GM12878 (cell line): Measurements from ENCODE around the gene NEB. TPM values are rescaled to one million over a fixed set of nuclear protein-coding genes. Genes with fewer than 3 reads are reported as not detected.

Experiments
- BACH1 ChIP-seq: fragments of 450-650 bp; IDR thresholded peaks from 2 replicates; pipeline ENCODE4 v1.6.1; 2017; ENCODE audit warnings: mild to moderate bottlenecking, borderline replicate concordance
- GABPA ChIP-seq: IDR thresholded peaks from 2 replicates; pipeline ENCODE4 v1.6.1; 2014; ENCODE audit warnings: antibody characterized with exemption, low read depth, mild to moderate bottlenecking, inconsistent platforms
- IKZF2 ChIP-seq, 2 experiments: fragments of 450-650 bp; IDR thresholded peaks; 2 replicates each; pipeline ENCODE4 v1.6.1; 2017; ENCODE audit warnings: mild to moderate bottlenecking in 2 of 2, moderate library complexity in 2 of 2
- WRNIP1 ChIP-seq: IDR thresholded peaks from 2 replicates; pipeline ENCODE4 v1.6.1; 2011; ENCODE audit warnings: low read depth, low read length, improper control_type of control experiment, borderline replicate concordance
- ZZZ3 ChIP-seq: IDR thresholded peaks from 2 replicates; pipeline ENCODE4 v1.6.1; 2011; ENCODE audit warnings: low read depth; ENCODE audit not compliant: control insufficient read depth, insufficient read length
- polyA plus RNA-seq, 11 experiments: library from polyadenylated mRNA; depleted of rRNA in 4 of 11; unstranded in 6 of 11; stranded (reverse) in 5 of 11; fragments of >200 nt; fragmentation: Nextera tagmentation in 4 of 11; fragmentation: Illumina TruSeq in 1 of 11; extraction: Ambion mirVana in 4 of 11; extraction: Trizol in 1 of 11; gene quantifications; 1 replicate in 1 of 11; 2 replicates in 10 of 11; pipeline versions ENCODE4 v1.2.1 to v1.2.3, GENCODE V29; 2011 to 2016; ENCODE audit warnings: inconsistent platforms in 2 of 11, missing spikeins in 2 of 11, low read depth in 1 of 11
- total RNA-seq, 4 experiments: library from RNA; depleted of rRNA in 3 of 4; stranded (reverse); fragments of >200 nt in 3 of 4; fragmentation: Illumina TruSeq in 1 of 4; extraction: Trizol in 1 of 4; gene quantifications; 2 replicates each; pipeline versions ENCODE4 v1.2.1 to v1.2.3, GENCODE V29; 2013 to 2021
- TF ChIP-seq, protein P1 (sequence below): fragments of 450-650 bp; IDR thresholded peaks from 2 replicates; pipeline ENCODE4 v1.6.1; 2018; ENCODE audit warnings: mild to moderate bottlenecking, low read depth, moderate library complexity; ENCODE audit not compliant: partially characterized antibody
- TF ChIP-seq, protein P2 (sequence below): fragments of 450-650 bp; IDR thresholded peaks from 2 replicates; pipeline ENCODE4 v1.6.1; 2016; ENCODE audit warnings: mild to moderate bottlenecking

The NEB gene
- total and polyA plus RNA-seq, 10 of the 15 experiments (the other 5 are each of a cell fraction or from before 2014, with no cell fraction given): 0.04 to 0.77 (median 0.12) TPM

DNA sequence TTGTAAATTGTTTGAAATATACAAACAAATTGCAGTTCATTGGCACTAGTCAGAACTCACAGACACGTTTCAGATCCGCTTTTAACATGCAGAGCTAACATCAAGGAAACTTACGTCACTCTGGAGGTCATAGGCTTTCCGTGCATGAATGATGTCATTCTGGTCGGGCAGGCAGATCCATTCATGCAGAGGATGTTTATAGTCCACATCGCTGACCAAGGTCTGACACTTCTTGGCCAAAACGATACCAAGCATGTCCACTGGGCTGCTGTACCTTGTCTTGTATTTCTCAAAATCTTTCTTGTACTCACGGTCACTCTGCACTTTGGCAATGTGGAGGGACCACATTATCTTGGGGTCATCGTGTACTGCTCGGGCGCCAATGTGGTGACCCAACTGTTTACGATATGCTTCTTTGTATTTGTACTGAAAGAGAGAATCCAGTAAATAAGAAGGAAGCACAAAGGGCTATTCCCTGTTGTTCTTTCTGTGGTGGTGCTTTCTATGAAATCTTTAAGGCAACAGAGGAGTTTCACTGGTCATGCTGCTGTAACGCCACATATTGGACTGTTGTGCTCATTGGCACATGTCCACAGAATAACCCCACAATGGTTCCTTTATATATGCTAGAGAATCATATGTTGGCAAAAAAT is 114.8 kb downstream of the NEB start (continued):
- TF ChIP-seq BACH1: no peak
- TF ChIP-seq, protein P1, sequence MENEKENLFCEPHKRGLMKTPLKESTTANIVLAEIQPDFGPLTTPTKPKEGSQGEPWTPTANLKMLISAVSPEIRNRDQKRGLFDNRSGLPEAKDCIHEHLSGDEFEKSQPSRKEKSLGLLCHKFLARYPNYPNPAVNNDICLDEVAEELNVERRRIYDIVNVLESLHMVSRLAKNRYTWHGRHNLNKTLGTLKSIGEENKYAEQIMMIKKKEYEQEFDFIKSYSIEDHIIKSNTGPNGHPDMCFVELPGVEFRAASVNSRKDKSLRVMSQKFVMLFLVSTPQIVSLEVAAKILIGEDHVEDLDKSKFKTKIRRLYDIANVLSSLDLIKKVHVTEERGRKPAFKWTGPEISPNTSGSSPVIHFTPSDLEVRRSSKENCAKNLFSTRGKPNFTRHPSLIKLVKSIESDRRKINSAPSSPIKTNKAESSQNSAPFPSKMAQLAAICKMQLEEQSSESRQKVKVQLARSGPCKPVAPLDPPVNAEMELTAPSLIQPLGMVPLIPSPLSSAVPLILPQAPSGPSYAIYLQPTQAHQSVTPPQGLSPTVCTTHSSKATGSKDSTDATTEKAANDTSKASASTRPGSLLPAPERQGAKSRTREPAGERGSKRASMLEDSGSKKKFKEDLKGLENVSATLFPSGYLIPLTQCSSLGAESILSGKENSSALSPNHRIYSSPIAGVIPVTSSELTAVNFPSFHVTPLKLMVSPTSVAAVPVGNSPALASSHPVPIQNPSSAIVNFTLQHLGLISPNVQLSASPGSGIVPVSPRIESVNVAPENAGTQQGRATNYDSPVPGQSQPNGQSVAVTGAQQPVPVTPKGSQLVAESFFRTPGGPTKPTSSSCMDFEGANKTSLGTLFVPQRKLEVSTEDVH: no peak
- TF ChIP-seq ZZZ3: no peak
- TF ChIP-seq, protein P2, sequence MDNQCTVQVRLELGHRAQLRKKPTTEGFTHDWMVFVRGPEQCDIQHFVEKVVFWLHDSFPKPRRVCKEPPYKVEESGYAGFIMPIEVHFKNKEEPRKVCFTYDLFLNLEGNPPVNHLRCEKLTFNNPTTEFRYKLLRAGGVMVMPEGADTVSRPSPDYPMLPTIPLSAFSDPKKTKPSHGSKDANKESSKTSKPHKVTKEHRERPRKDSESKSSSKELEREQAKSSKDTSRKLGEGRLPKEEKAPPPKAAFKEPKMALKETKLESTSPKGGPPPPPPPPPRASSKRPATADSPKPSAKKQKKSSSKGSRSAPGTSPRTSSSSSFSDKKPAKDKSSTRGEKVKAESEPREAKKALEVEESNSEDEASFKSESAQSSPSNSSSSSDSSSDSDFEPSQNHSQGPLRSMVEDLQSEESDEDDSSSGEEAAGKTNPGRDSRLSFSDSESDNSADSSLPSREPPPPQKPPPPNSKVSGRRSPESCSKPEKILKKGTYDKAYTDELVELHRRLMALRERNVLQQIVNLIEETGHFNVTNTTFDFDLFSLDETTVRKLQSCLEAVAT: no peak
- no peak for TF ChIP-seq WRNIP1
- TF ChIP-seq IKZF2 (IDR thresholded peaks at IDR 0.05): 0 out of 4 replicates have a peak, but pooled peaks of 1 of the 2 experiments have one; percentile 22
- TF ChIP-seq GABPA: no peak
- TF ChIP-seq, all 136 proteins: peak for 7
